Coronary artery (tissue), 2 donors: ENCODE results near the gene NOD1.

Experiments
- DNase-seq: peaks from one replicate; pipeline ENCODE4 v3.0.0-alpha.2; 2017; ENCODE audit warnings: low spot score
- H3K27ac ChIP-seq, 2 donors: fragments of 200-600 bp; sonication (generic); one replicate each; pipeline ENCODE4 v1.5.1; 2016 to 2019
- H3K4me3 ChIP-seq: fragments of 200-600 bp; sonication (generic); 2 replicates; pipeline ENCODE4 v1.5.1; 2016; ENCODE audit warnings: mild to moderate bottlenecking, moderate library complexity
- TF ChIP-seq, protein P1 (sequence below): fragments of 200-600 bp; sonication (generic); IDR thresholded peaks from one replicate; pipeline ENCODE4 v1.5.1; 2019; ENCODE audit warnings: antibody characterized with exemption

The NOD1 gene

DNA sequence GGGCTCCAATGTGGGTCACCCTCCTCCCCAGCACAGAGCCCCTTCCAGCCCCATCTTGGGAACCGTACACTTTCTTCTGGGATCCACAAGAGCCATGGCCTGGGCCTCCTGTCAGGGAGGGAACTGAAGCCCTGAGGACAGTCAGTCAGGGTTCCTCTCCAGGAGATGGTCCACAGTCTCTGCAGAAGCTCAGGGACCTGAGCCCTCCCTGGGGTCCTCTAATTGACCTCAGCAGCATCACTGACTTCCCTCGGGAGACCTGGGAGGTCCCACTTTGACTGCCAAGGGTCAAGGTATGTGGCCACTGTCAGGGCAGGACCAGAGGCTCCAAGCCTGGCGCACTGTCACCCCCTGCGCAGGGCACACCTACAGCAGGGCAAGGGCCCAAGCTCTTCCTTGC, 32.3 kb downstream of the NOD1 start:
- H3K4me3 ChIP-seq, result no peak overlapping the region
- TF ChIP-seq, protein P1, sequence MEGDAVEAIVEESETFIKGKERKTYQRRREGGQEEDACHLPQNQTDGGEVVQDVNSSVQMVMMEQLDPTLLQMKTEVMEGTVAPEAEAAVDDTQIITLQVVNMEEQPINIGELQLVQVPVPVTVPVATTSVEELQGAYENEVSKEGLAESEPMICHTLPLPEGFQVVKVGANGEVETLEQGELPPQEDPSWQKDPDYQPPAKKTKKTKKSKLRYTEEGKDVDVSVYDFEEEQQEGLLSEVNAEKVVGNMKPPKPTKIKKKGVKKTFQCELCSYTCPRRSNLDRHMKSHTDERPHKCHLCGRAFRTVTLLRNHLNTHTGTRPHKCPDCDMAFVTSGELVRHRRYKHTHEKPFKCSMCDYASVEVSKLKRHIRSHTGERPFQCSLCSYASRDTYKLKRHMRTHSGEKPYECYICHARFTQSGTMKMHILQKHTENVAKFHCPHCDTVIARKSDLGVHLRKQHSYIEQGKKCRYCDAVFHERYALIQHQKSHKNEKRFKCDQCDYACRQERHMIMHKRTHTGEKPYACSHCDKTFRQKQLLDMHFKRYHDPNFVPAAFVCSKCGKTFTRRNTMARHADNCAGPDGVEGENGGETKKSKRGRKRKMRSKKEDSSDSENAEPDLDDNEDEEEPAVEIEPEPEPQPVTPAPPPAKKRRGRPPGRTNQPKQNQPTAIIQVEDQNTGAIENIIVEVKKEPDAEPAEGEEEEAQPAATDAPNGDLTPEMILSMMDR, result no peak
- DNase-seq, result no peak
- H3K27ac ChIP-seq, result no peak overlapping the region

DNA sequence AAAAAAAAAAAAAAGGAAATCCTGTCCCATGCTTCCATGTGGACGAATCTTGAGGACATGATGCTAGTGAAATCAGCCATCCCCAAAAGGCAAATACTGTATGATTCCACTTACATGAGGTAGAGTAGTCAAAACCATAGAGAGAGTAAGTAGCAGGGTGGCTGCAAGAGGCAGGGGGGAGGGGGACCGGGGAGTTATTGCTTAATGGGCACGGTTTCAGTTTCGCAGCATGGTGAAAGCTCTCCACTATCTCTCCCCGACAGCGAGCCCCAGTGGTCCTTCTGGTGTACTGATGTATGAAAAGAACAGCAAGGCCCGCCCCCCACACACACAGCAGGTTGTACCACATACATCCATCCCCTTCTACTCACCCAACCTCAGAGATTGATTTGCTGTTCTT, 32.8 kb downstream of the NOD1 start:
- H3K4me3 ChIP-seq, result no peak overlapping the region
- TF ChIP-seq, protein P1, result no peak
- no peak for DNase-seq
- no peak overlapping the region for H3K27ac ChIP-seq

DNA sequence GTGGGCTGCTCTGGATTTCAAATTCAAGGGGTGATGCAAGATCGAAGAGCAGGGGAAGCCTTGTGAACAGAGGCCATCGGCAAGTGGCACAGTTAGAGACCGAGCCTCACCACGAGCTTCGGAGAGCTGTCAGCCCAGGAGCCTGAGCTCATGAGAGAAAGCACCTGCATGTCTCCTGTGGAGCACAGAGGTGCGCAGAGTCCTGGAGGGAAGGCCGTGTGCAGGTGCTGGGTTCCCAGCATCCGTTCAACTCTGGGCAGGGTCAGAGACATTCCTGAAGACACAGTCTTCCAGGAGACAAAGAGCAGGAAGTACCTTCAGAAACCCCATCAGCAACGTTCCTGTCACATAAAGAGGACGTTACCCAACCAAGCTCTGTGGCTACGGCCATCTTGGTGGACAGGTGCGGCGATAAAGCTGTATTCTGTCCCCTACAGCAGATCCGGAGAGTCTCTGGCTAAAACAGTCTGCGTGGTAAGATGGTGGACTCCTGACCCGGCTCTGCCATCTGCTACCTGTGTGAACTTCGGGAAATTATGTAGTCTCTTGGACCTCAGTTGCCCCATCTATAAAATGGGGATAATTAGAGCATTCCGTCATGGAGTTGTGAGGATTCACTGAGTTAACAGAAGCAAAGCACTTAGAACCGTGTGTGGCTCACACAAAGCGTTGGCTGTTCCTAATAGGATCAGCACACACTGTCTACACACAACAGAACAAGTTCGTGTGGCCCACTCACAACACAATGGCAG, 40.6 kb downstream of the NOD1 start:
- TF ChIP-seq, protein P1, result no peak
- no peak for DNase-seq
- Histone ChIP-seq H3K4me3 (no peak overlapping the region), H3K27ac (no peak overlapping the region)

DNA sequence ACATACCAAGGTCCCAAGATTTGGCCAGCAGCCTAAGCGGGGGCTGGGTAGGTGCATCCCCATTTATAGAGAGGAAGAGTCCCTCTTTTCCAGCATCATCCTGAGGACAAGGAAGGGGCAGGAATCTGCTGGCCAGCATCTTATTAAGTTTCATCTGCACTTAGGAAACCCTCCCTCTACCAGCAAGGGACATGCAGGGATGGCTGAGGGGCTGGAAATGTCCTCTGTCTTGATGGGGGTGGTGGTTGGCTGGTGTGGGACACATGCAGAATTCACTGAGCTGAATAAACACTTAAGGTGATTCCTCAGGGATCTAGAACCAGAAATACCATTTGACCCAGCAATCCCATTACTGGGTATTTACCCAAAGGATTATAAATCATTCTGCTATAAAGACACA, 42.1 kb downstream of the NOD1 start:
- TF ChIP-seq, protein P1, result no peak
- DNase-seq, result no peak
- no peak overlapping the region for H3K27ac ChIP-seq
- H3K4me3 ChIP-seq, result no peak overlapping the region

DNA sequence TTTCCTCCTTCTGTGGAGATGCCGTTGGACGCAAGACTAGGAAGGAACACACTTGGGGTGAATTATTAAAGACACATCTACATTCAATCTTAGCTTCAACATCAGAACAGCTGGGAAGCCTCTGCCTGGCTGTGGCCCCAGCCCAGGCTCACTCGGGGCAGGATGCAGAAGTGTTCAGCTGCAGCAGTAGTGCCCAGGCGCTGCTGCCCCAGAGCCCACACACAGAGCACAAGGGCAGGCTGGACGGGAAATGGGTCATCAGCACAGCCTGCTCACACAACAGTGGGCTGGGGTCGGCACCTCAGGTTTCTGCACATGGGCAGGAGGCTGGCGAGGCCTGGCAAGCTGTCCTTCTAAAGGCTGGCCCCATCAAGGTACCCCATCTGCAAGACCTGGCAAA, 42.5 kb downstream of the NOD1 start:
- Histone ChIP-seq H3K4me3 (no peak overlapping the region), H3K27ac (no peak overlapping the region)
- no peak for DNase-seq
- TF ChIP-seq, protein P1, result no peak

DNA sequence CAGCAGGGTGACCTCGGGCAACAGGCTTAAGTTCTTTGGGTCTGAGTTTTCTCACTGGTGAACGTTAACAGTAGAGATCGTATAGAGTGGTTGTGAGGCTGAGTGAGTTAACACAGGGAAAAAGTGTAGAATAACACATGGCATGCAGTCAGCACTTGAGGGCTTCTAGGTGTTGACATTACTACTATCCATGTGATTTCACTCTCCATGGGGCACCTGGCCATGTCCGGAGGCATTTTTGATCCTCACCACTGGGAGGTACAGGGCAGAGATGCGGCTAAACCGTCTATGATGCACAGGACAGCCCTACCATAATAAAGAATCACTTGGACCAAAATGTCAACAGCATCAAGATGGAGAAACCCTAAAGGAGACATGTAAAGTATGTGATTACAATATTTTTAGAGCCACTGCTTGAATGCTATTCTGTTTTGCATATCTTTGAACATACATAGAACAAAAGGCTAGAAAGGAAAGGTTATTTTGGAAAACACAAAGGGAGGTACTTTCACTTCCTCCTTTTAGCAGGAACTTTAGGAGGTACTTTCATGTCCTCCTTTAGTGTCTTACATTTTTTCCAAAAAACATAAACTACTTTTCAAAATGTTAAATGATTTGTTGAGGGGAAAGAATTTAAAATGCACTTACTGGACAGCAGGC, 44.3 kb downstream of the NOD1 start:
- H3K27ac ChIP-seq, result peak overlapping the region in 1 of 2 donors; percentile 75
- DNase-seq, result no peak
- TF ChIP-seq, protein P1, result no peak
- no peak overlapping the region for H3K4me3 ChIP-seq

DNA sequence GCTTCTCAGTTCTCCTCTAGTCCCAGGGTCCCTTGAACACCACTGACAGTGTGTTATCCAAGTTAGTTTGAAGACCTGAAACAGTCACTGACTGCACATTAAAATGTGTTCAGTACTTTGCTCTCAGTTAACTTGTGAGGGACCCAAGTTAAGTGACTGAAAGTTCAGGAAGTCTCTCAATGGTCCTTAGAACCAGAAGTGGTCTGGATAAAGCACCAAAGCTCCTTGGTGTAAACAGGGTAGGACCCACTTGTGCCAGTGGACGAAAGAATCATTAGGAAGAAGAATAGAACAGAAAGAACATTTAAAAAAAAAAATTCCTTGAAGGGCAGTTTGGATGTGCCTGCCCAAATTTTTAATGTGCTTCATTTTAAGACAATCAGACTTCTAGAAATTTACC, 45.1 kb downstream of the NOD1 start:
- TF ChIP-seq, protein P1, result no peak
- Histone ChIP-seq H3K27ac (peak overlapping the region; percentile 75 to 78), H3K4me3 (no peak overlapping the region)
- peak; percentile 43 for DNase-seq
